Measurements from ENCODE around the gene GSTO2.

Gene GSTO2

GRCh38 chr10:104251443-104251842, 17.5 kb upstream of the GSTO2 start:
- Histone ChIP-seq H3K4me1 (ENCODE audit: control insufficient read depth, low read length) (peaks cover 16% of the 10 kb centered on the region), H3K36me3 (ENCODE audit: control insufficient read depth, low read length) (peaks cover 8% of the 10 kb centered on the region), H3K79me2 (ENCODE audit: control insufficient read depth, low read length) (peaks cover 22% of the 10 kb centered on the region), H3K9me3 (ENCODE audit: control insufficient read depth, insufficient read depth, low read length) (peaks cover 9% of the 10 kb centered on the region), H3K27me3 (ENCODE audit: control insufficient read depth, low read length) (peaks cover 2% of the 10 kb centered on the region; the same call in 1 of the 2 replicates), H3K4me3 (ENCODE audit: low read length) (no peak overlapping the region), H3K9me2 (replicated peaks; ENCODE audit: control insufficient read depth, low read length) (no peaks in the 10 kb centered on the region), H3K27ac (ENCODE audit: low read depth, low read length) (no peak overlapping the region), H3F3A (ENCODE audit: control insufficient read depth, insufficient read depth) (no peaks in the 10 kb centered on the region), H3K4me2 (ENCODE audit: low read length) (no peak overlapping the region), H4K20me1 (ENCODE audit: control insufficient read depth, insufficient read depth, low read depth, low read length) (no peaks in the 10 kb centered on the region)
- no peak for TF ChIP-seq EZH2phosphoT487 (IDR thresholded peaks at IDR 0.05; ENCODE audit: borderline replicate concordance, low read length)
- TF ChIP-seq CTCF (IDR thresholded peaks at IDR 0.05; ENCODE audit: low read depth, low read length, poor library complexity, severe bottlenecking), result no peak

- Histone ChIP-seq H3K79me2 (ENCODE audit: control insufficient read depth, low read length) (peaks cover 32% of the 10 kb centered on the region), H4K20me1 (ENCODE audit: control insufficient read depth, insufficient read depth, low read depth, low read length) (no peaks in the 10 kb centered on the region), H3K27ac (ENCODE audit: low read depth, low read length) (no peak overlapping the region), H3K9me2 (replicated peaks; ENCODE audit: control insufficient read depth, low read length) (no peaks in the 10 kb centered on the region), H3K27me3 (ENCODE audit: control insufficient read depth, low read length) (peaks cover 2% of the 10 kb centered on the region; the same call in 1 of the 2 replicates), H3K4me2 (ENCODE audit: low read length) (no peak overlapping the region), H3K9me3 (ENCODE audit: control insufficient read depth, insufficient read depth, low read length) (peaks cover 2% of the 10 kb centered on the region), H3K36me3 (ENCODE audit: control insufficient read depth, low read length) (peaks cover 16% of the 10 kb centered on the region), H3F3A (ENCODE audit: control insufficient read depth, insufficient read depth) (no peaks in the 10 kb centered on the region), H3K4me3 (ENCODE audit: low read length) (no peak overlapping the region), H3K4me1 (ENCODE audit: control insufficient read depth, low read length) (peaks cover 24% of the 10 kb centered on the region)
- TF ChIP-seq EZH2phosphoT487 (IDR thresholded peaks at IDR 0.05; ENCODE audit: borderline replicate concordance, low read length) (no peak), CTCF (IDR thresholded peaks at IDR 0.05; ENCODE audit: low read depth, low read length, poor library complexity, severe bottlenecking) (no peak)
These were observed 16.6 kb upstream of the GSTO2 start for GRCh38 chr10:104252368-104252767.

- no peak overlapping the region for H3K4me3 ChIP-seq (ENCODE audit: low read length)
- no peak overlapping the region for H3K27ac ChIP-seq (ENCODE audit: low read depth, low read length)
- no peak overlapping the region for H3K4me2 ChIP-seq (ENCODE audit: low read length)
- H3K36me3 ChIP-seq (ENCODE audit: control insufficient read depth, low read length), result peaks cover 24% of the 10 kb centered on the region
- H3K4me1 ChIP-seq (ENCODE audit: control insufficient read depth, low read length), result peaks cover 24% of the 10 kb centered on the region
- H3K9me2 ChIP-seq (replicated peaks; ENCODE audit: control insufficient read depth, low read length), result no peaks in the 10 kb centered on the region
- H3K79me2 ChIP-seq (ENCODE audit: control insufficient read depth, low read length), result peaks cover 39% of the 10 kb centered on the region
- H4K20me1 ChIP-seq (ENCODE audit: control insufficient read depth, insufficient read depth, low read depth, low read length), result 0 out of 2 replicates have a peak, but pooled peaks cover 3% of the 10 kb centered on the region
- no peaks in the 10 kb centered on the region for H3K9me3 ChIP-seq (ENCODE audit: control insufficient read depth, insufficient read depth, low read length)
- peaks cover 2% of the 10 kb centered on the region; the same call in 1 of the 2 replicates for H3K27me3 ChIP-seq (ENCODE audit: control insufficient read depth, low read length)
- no peaks in the 10 kb centered on the region for H3F3A ChIP-seq (ENCODE audit: control insufficient read depth, insufficient read depth)
- no peak for TF ChIP-seq CTCF (IDR thresholded peaks at IDR 0.05; ENCODE audit: low read depth, low read length, poor library complexity, severe bottlenecking)
- TF ChIP-seq EZH2phosphoT487 (IDR thresholded peaks at IDR 0.05; ENCODE audit: borderline replicate concordance, low read length), result no peak
These were observed 15.9 kb upstream of the GSTO2 start for GRCh38 chr10:104253106-104253505.

Measured in DOHH2 (cell line).